ENCODE data around the gene H2BK1.

H2BK1 gene

GRCh38 chr7:151210087-151210854 lies at the start of gene H2BK1:
TSS of gene H2BK1 (minus strand) at chr7:151210488. CDS start at chr7:151210318, 170 bp downstream.
- DNase-seq (ENCODE audit: low read depth in 2 of 2): no peak

DNA sequence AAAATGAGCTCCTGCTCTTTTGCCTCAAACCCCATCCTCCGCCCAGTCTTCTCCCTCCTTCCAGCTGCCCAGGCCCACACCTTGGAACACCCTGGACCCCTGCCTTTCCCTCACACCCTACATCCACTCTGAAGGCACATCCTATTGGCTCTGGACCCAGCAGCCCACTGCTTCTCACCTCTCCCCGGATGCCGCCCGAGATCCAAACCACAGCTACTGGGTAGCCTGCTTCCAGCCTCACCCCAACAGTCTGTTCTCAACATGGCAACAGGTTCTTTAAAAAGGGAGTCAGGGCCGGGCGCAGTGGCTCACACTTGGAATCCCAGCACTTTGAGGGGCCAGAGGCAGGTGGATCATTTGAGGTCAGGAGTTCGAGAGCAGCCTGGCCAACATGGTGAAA lies 47.7 kb upstream of the H2BK1 start:
- DNase-seq (ENCODE audit: low read depth in 2 of 2): no peak

DNA sequence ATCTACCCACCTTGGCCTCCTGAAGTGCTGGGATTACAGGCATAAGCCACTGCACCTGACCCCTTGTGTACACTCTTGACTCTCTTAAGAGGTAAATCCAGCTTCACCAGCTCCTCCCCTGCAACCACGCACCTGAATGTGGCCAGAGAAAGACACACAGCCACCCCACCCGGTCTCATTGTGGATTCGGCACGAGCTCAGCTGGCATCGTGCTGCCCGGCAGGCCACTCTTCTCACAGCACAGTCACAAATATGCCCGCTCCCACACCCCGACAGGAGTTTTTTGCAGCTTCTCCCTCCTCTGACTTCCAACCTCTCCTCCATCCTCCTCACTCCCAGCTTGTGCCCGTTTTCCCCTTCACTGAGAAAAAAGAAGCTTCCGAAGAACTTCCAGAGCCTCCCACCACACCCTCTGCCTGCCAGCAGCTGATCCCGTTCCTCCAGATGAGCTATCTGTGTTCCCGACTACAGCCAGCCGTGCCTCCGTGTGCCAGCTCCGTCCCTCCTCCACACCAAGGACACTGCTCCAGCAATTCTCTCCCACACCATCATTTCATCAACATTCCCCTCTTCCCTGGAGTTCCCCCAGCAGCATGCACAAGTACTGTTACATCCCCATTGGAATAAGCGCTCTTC lies 46.2 kb upstream of the H2BK1 start:
- DNase-seq (ENCODE audit: low read depth in 2 of 2): no peak

DNA sequence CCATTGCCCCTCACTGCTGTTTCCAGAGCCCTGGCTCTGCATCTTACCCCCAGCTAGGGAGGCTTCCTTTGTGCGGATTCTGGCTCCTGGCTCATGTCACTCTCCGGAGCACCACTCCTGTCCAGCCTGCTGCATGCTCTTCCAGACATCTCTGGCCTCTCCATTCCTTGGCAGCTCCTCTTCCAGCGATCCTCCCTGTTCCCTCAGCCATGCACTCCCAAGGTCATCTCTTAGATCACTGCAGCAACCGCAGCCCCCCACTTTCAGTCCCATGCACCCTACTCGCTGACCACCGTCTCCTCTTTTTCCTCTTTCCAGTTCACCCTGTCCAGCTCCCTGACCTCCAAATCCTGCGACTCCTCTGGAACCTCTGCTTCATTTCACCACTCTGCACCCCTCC lies 45.1 kb upstream of the H2BK1 start:
- DNase-seq (ENCODE audit: low read depth in 2 of 2): no peak

DNA sequence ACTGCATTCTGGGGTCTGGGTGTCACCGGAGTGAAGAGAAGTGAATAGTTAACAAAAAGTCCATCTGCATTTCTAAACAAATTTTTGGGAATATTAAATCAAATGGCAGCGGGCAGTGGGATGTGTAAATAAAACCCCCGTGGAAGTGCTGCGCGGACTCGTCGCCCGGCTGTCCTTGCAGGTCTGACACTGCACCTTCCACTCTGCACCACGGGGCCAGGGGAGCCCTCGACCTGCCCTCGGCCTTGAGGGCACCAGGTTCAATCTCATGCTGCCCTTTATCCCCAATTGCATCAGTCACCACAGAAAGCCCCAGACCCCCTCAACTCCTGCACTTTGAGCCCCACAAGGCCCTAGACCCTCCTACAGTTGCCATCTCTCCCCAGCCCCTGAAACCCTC lies 44.6 kb upstream of the H2BK1 start:
- DNase-seq (ENCODE audit: low read depth in 2 of 2): no peak

DNA sequence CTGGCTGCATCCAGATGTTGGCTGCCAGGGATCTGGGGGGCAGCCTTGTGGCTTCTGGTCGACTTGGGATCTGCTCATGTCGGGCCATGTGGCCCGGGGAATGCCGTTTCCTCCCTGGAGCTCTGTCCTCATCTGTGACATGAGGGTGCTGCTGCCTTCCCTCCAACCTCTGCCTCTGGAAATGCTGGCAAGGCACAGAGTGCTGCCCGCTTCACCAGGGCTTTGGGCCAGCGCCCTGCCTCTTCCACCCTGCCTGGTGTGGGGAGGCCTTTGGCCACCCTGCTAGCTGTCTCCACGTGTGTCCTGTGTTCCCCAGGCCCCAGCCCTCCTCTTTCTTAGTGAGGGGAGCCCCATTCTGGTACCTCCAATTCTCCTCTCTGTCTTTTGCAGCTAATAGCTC lies 44.0 kb upstream of the H2BK1 start:
- DNase-seq (ENCODE audit: low read depth in 2 of 2): no peak

DNA sequence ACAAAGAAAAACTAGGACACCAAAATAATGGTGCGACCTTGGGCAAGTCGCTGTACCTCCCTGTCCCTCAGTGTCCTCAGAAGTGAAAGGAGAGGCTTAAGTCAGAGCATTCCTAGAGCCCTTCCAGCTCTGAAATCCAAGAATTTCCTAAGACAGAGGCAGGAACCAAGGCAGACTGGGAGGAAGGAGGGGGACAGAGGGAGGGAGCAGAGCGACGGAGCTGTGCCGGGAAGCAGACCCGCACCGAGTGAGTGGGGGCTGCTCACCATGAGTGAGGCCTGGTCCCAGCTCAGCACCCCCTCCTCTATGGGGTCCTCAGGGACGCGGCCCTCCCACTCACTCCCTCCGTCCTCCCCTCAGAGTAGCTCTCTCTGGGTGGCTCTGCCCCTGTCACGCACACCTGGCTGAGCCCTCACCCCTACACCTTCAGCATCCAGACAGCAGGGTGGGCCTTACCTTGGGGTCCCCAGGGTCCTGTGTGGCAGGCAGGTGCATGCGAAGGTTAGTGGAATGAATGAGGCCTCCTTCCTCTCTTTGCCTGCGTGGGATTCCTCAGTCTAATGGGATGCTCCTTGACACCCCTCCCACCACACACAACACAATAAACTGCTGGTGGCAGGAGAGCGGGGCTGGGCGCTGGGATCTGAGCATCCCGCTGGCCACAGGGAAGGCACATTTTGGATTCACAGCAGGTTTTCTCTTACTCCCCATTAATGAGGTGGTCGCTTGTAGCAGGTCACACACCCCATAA lies 42.8 kb upstream of the H2BK1 start:
- no peak for DNase-seq (ENCODE audit: low read depth in 2 of 2)

GRCh38 chr7:151252561-151252835 lies 42.2 kb upstream of the H2BK1 start:
- DNase-seq (ENCODE audit: low read depth in 2 of 2): no peak

DNA sequence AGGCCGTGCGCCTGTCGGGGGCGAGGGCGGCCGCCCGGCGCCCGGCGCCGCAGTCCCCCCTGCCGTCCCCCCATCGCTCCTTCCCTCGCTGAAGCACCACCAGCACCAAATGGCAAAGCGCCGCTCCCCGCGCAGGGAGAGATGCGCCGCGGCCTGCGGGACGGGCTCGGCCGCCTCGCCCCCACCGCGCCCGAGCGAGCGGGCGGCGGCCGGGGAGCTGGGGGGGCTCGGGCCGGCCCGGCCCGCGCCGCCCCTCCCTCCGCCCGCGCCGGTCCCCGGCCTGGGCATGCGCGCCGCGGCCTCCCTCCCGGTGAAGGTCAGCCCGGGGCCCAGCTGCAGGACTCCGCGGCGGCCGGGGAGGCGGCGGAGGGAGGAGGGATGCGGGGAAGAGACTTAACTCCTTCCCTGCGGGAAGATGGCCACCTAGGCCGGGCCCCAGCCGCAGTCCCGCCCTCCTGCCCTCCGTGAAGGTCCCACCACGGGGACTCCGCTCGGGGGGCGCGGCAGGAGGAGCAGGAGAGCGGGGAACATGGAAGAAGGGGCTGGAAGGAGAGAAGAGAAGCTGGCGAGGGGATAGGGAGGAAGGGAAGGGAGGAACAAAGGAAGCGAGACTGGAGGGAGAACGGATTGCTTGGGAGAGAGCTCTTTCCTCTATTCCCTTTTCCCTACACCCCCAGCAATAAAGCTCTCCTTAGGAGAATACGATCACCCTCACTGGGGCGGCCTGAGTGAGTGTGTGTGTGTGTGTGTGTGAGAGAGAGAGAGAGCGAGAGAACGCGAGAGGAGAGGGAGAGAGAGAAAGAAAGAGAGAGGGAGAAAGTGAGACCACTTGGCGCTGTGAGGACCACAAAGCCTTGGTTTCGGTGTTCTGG lies 41.6 kb upstream of the H2BK1 start:
- no peak for DNase-seq (ENCODE audit: low read depth in 2 of 2)

GRCh38 chr7:151251328-151251688 lies 41.0 kb upstream of the H2BK1 start:
- DNase-seq (ENCODE audit: low read depth in 2 of 2): no peak

DNA sequence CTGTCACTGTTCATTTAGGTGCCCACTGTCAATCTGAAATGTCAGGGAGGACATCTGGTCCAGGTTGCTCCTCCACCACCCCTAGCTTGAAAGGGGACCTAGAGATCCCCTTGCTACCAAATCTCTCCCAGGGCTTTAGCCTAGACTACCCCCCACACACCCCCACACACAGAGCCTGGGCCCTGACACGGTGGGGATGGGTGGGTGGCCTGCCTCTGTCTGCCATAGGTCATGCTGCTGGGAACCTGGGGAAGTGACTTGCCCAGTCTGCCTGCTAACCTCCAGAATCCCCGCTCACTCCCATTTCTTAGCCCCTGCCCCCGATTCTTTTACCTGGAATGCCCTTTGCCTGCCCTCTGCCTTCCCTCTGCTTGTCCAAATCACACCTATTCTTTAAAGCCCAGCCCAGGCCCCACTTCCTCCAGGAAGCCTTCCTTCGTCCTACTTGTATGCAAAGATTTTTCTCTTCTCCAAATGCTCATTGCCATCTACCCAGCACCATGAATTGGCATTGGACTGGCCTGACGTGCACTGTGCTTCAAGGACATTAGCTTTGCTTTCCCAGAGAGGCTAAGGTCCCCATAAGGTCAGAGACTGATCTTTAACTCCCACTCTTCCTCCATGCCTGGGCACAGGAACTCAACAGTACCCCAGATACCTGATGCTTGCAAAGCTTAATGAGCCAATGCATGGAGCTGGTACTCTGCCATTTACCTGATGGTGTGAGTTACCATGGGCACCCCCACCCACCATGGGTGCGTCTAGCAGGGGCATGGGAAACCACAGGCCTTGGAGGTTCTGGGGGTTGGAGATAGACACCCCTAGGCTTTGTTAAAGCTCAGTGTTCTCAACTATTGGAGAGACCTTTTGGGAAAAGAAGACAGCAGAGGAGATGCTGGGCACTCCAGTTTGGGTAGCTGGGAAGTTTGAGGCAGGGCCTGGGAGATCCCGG lies 40.2 kb upstream of the H2BK1 start:
- no peak for DNase-seq (ENCODE audit: low read depth in 2 of 2)

GRCh38 chr7:151249732-151250072 lies 39.4 kb upstream of the H2BK1 start:
- DNase-seq (ENCODE audit: low read depth in 2 of 2): no peak

DNA sequence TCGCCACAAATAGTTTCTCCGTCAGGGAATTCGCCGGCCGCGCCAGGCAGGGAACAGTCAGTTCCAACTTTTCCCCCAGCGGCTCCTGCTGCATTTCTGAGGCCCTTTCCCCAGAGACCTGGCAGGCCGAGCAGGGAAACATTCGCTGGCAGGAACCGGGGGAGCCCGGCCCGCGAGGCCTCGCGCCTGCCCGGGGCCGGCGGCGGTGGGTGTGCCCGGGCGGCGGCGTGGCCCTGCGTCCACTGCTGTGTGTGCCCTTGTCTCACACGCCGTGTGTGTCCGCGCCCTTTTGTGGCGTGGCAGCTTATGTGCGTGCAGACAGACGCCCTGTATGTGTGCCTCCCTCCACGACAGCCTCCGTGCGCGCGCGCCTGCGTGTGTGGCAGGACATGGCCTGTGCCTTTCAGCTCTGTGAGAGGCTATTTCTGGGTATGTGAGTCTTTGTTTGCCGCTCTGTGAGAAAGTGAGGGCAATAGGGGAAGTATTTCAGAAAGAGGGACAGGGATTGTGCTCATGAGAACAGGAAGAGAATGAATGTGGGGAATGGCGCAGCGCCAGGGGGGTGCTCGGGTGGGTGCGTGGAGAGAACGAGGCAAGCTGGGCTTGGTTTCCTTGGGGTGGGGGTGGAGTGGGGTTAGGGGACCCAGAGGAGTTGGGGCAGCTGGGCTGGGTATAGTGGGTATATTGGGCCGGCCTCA lies 38.9 kb upstream of the H2BK1 start:
- DNase-seq (ENCODE audit: low read depth in 2 of 2): no peak

DNA sequence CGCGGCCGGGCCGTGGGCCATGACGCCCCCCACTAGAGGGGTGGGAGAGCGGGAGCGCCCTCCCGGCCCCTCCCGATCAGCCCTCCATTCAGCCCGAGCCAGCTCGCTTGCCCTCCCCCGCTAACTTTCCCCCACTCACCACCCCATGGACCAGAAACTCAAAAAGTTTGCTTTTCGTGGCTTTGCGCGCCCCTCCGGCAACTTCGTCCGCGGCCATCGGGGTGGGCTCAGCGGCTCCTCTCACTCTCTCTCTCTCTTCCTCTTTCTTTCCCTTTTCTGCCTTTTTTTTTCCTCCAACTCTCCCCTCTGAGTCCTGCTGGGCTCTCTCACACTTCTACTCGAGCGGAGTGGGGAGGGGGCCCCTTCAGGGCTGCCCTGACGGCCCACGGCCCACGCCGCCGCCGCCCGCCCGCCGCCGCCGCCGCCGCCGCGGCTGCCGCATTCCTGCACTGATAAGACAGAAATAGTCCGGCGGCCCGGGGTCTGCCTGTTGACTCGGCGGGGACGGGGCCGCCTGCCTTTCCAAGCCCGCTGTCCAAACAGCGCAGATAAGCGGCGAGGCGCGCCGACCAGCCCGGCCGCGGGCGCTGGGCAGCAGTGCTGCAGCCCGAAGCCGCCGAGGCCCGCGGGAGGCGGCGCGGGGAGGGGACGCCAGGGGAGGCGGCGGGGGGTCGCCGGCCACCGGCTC lies 38.2 kb upstream of the H2BK1 start, which contains the start of gene SMARCD3:
SMARCD3 (minus strand) TSS at position 349 of the 688 bp plus-strand sequence; CDS start at position 217, 132 bp downstream.
- DNase-seq (ENCODE audit: low read depth in 2 of 2): no peak

DNA sequence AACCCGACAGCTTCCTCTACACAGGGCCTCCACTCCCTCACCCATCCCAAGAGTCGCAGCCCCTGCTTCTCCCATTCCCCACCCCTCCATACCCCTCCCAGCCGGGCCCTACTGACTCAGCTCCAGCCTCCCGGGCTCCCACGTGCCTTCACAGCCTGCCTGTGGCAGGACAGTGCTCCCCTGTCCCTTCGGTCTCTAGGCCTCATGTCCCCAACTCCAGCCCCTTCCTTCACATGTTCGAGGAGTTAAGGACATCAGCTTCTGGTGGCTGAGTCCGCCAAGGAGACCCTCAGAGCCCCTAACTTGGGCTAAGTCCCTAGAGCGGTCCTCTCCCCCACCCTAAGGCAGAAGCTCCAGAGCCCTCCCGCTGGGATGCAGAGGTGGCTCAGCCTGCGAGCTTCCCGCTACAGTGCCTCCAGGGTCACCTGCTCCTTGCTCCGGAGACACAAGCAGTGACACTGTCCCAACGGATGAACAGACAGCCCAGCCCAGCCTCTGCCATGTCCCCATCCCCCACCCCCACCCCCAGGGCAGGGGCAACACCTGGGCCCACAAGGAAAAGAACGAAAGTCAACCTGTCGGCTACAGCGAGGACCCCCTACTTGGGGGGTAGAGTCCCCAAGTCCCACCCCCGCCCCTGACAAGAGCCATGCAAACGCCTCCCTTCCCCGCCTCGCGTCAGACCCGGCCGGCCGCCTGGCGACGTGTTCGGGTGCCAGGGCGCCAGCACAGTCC lies 37.5 kb upstream of the H2BK1 start:
- no peak for DNase-seq (ENCODE audit: low read depth in 2 of 2)

- DNase-seq (ENCODE audit: low read depth in 2 of 2): no peak
Measured at GRCh38 chr7:151246851-151247580, 36.7 kb upstream of the H2BK1 start.

DNA sequence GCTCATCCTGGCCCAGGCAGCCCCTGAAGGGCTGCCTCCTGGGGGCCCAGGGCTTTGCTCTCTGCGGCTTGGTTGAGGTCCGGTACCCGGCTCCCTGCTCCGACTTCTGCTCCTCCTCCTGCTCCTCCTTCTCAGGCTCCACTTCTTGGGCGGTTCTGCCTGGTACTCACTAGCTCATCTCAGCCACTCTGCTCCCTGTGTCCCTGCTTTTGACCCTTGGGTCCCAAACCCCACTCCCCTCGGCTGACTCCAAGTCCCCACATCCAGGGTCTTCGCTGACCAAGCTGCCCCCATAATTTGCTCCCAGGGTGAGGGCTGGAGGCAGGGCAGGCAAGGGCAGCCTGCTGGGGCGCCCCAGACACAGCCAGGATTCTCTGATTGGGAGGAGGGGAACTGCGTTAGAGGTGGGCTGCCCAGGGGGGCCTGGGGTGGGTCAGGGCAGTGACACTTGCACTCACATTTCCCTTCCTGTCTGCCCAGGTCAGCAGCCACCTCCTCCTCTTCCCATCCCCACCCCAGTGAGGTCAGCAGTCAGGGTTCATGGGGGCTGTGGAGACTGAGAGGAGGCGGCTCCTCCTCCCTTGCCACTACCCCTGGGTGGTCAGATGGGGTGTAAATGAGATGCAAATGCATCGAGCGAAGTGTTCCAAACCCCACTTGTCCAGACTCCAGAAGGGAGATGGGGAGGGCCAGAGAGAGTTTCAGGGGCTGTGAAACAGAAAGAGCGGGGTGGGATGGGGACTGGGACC lies 36.0 kb upstream of the H2BK1 start:
- no peak for DNase-seq (ENCODE audit: low read depth in 2 of 2)

Measured in activated CD8-positive, alpha-beta memory T cell treated with anti-CD3 and anti-CD28 coated beads for 4 hours (primary cell).